Measurements from ENCODE around the gene SCYGR5. TPM values are rescaled to one million over a fixed set of nuclear protein-coding genes. Genes with fewer than 3 reads are reported as not detected.

The SCYGR5 gene
- total and polyA plus RNA-seq, 2 of the 8 experiments (the other 6 are each of a cell fraction or from before 2014, with no cell fraction given) = not detected

- TF ChIP-seq SP1 (IDR thresholded peaks at IDR 0.05; ENCODE audit: low read depth, low read length) (no peak), SIRT6 (IDR thresholded peaks at IDR 0.05; ENCODE audit: low read length) (no peak), POU5F1 (IDR thresholded peaks at IDR 0.05; ENCODE audit: low read depth, low read length) (no peak), FOSL1 (IDR thresholded peaks at IDR 0.05; ENCODE audit: insufficient read depth, low read depth, low read length) (no peak), BRCA1 (IDR thresholded peaks at IDR 0.05; ENCODE audit: low read depth, low read length) (no peak)
- TF ChIP-seq, protein P1, sequence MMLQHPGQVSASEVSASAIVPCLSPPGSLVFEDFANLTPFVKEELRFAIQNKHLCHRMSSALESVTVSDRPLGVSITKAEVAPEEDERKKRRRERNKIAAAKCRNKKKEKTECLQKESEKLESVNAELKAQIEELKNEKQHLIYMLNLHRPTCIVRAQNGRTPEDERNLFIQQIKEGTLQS (IDR thresholded peaks at IDR 0.05; ENCODE audit: insufficient read depth, low read depth, low read length) = no peak
Observed at GRCh38 chr2:227665189-227665940, 1.2 kb upstream of the SCYGR5 start (continued).
